PC-3 (cell line): ENCODE measurements around the gene RXRA.

ENCODE experiments used
- CTCF ChIP-seq: fragments of 300-600 bp; sonication (generic); conservative IDR thresholded peaks from 2 replicates; pipeline ENCODE4 v1.5.1; 2017; ENCODE audit warnings: antibody characterized with exemption, low read depth, mild to moderate bottlenecking, low read length
- EZH2 ChIP-seq: fragments of 300-600 bp; sonication (generic); IDR thresholded peaks from one replicate; pipeline ENCODE4 v1.6.1; 2017; ENCODE audit warnings: antibody characterized with exemption, mild to moderate bottlenecking, low read length; ENCODE audit not compliant: unreplicated experiment
- EZH2phosphoT487 ChIP-seq: fragments of 300-600 bp; sonication (generic); IDR thresholded peaks from 2 replicates; pipeline ENCODE4 v1.6.1; 2018; ENCODE audit warnings: mild to moderate bottlenecking, antibody characterized with exemption, low read length, borderline replicate concordance

- TF ChIP-seq CTCF: no peak
- TF ChIP-seq EZH2: no peak
- TF ChIP-seq EZH2phosphoT487: no peak
Measured at GRCh38 chr9:134422301-134423090, 96.2 kb downstream of the RXRA start.
